Endothelial cell of umbilical vein (primary cell): ENCODE measurements around the gene ASXL1. TPM values are rescaled to one million over a fixed set of nuclear protein-coding genes. Genes with fewer than 3 reads are reported as not detected.

Source experiments
- BruUV-seq: library from RNA; stranded (reverse); fragments of 400-500 nt; replicated peaks from 2 replicates; lab custom pipeline; 2021; lab: Mats Ljungman, UMichigan
- CTCF ChIA-PET: fragments of 300-600, 350-600 bp; sonication (Branson Sonifier 250); formaldehyde crosslinking; loops from one replicate; lab custom pipeline; 2021; ENCODE audit warnings: antibody characterized with exemption, inconsistent platforms; lab: Charles Lee
- POLR2A ChIA-PET: fragments of 300-600, 350-600 bp; sonication (Branson Sonifier 250); formaldehyde crosslinking; loops from one replicate; lab custom pipeline; 2021; ENCODE audit warnings: antibody characterized with exemption, inconsistent platforms; lab: Charles Lee
- DNase-seq: peaks from one replicate; pipeline ENCODE4 v3.0.0-alpha.2; 2011; ENCODE audit warnings: low read depth, low spot score
- FAIRE-seq: peaks from 2 replicates; lab custom pipeline; 2011; peaks lifted over from hg19 to GRCh38; lab: Jason Lieb, UNC
- H2AFZ ChIP-seq: 2 replicates; pipeline ENCODE4 v1.6.0; 2012; ENCODE audit warnings: low read depth, low read length, control low read depth, inconsistent platforms
- H3K27ac ChIP-seq: 2 replicates; pipeline ENCODE4 v1.5.1; 2011; ENCODE audit warnings: low read depth, mild to moderate bottlenecking, control low read depth, low read length, moderate library complexity; ENCODE audit not compliant: insufficient read depth
- H3K27me3 ChIP-seq, 2 experiments: 2 replicates each; pipeline versions ENCODE4 v1.6.0 to v1.6.1; 2011; ENCODE audit warnings: low read length in 2 of 2, mixed read lengths in 1 of 2; ENCODE audit not compliant: control insufficient read depth in 2 of 2, insufficient read depth in 2 of 2
- H3K36me3 ChIP-seq, 2 experiments: 2 replicates in 1 of 2; 3 replicates in 1 of 2; pipeline ENCODE4 v1.5.1; 2011; ENCODE audit warnings: low read length in 2 of 2, mild to moderate bottlenecking in 1 of 2, moderate library complexity in 1 of 2; ENCODE audit not compliant: control insufficient read depth in 2 of 2, insufficient read depth in 2 of 2; ENCODE audit errors: extremely low read depth in 1 of 2
- H3K4me1 ChIP-seq: 3 replicates; pipeline ENCODE4 v1.5.1; 2011; ENCODE audit warnings: mild to moderate bottlenecking, low read length; ENCODE audit not compliant: control insufficient read depth, insufficient read depth; ENCODE audit errors: extremely low read depth
- H3K4me2 ChIP-seq: 2 replicates; pipeline ENCODE4 v1.6.1; 2011; ENCODE audit warnings: low read length, control low read depth, mixed read lengths; ENCODE audit not compliant: insufficient read depth
- H3K4me3 ChIP-seq, 3 experiments: fragments of 200-600 bp in 1 of 3; sonication (generic), shearing (Covaris generic) in 1 of 3; replicated peaks in 1 of 3; 2 replicates each; pipeline ENCODE4 v1.5.1; 2011 to 2016; ENCODE audit warnings: control low read depth in 3 of 3, low read length in 3 of 3, mild to moderate bottlenecking in 2 of 3, inconsistent platforms in 1 of 3, low read depth in 1 of 3, moderate library complexity in 1 of 3; ENCODE audit not compliant: insufficient read depth in 1 of 3
- H3K79me2 ChIP-seq: 2 replicates; pipeline ENCODE4 v1.6.0; 2012; ENCODE audit warnings: low read length, inconsistent platforms; ENCODE audit not compliant: control insufficient read depth, insufficient read depth
- H3K9ac ChIP-seq: replicated peaks from 2 replicates; pipeline ENCODE3; 2011; ENCODE audit warnings: low read length, control low read depth; ENCODE audit not compliant: insufficient read depth; ENCODE audit errors: extremely low read depth
- H3K9me1 ChIP-seq: replicated peaks from 3 replicates; pipeline ENCODE4 v1.6.0; 2011; ENCODE audit warnings: mild to moderate bottlenecking, low read length; ENCODE audit not compliant: control insufficient read depth, insufficient read depth; ENCODE audit errors: extremely low read depth
- H3K9me3 ChIP-seq: replicated peaks from 2 replicates; pipeline ENCODE4 v1.5.1; 2012; ENCODE audit warnings: low read length, inconsistent platforms; ENCODE audit not compliant: control insufficient read depth, insufficient read depth
- H4K20me1 ChIP-seq: replicated peaks from 2 replicates; pipeline ENCODE3; 2011; ENCODE audit warnings: mild to moderate bottlenecking, low read length; ENCODE audit not compliant: control insufficient read depth, insufficient read depth; ENCODE audit errors: extremely low read depth
- CTCF ChIP-seq, 2 donors: IDR thresholded peaks; 1 replicate in 1 of 2; 2 replicates in 1 of 2; pipeline ENCODE4 v1.5.1; 2011; ENCODE audit warnings: low read length in 2 of 2, mild to moderate bottlenecking in 2 of 2, moderate library complexity in 2 of 2, control low read depth in 1 of 2, inconsistent platforms in 1 of 2, low read depth in 1 of 2; ENCODE audit not compliant: insufficient read depth in 1 of 2; ENCODE audit errors: extremely low read depth in 1 of 2
- EZH2 ChIP-seq: IDR thresholded peaks from 2 replicates; pipeline ENCODE4 v1.6.1; 2012; ENCODE audit warnings: borderline replicate concordance, low read depth, mild to moderate bottlenecking, moderate library complexity, low read length, inconsistent platforms; ENCODE audit not compliant: severe bottlenecking
- FOS ChIP-seq: IDR thresholded peaks from 2 replicates; pipeline ENCODE4 v1.6.1; 2011; ENCODE audit warnings: mild to moderate bottlenecking, low read length, moderate library complexity, borderline replicate concordance; ENCODE audit not compliant: insufficient read depth
- GATA2 ChIP-seq: IDR thresholded peaks from 2 replicates; pipeline ENCODE4 v1.7.0; 2011; ENCODE audit warnings: low read depth, mild to moderate bottlenecking, moderate library complexity, mixed read lengths, low read length; ENCODE audit not compliant: insufficient read length, insufficient read depth
- JUN ChIP-seq: IDR thresholded peaks from 2 replicates; pipeline ENCODE4 v1.6.1; 2011; ENCODE audit warnings: borderline replicate concordance, low read depth; ENCODE audit not compliant: insufficient read length, insufficient read depth
- MAX ChIP-seq: IDR thresholded peaks from 2 replicates; pipeline ENCODE4 v1.6.1; 2011; ENCODE audit not compliant: insufficient read depth, insufficient read length
- MYC ChIP-seq: IDR thresholded peaks from one replicate; pipeline ENCODE4 v1.6.1; 2011; ENCODE audit warnings: mild to moderate bottlenecking, low read depth, low read length
- POLR2A ChIP-seq: IDR thresholded peaks from 2 replicates; pipeline ENCODE4 v1.6.1; 2012; ENCODE audit warnings: low read depth, mild to moderate bottlenecking, control low read depth, low read length
- POLR2AphosphoS5 ChIP-seq: IDR thresholded peaks from 2 replicates; pipeline ENCODE4 v1.6.1; 2012; ENCODE audit warnings: low read depth, mild to moderate bottlenecking, control low read depth, low read length, moderate library complexity; ENCODE audit not compliant: insufficient read depth
- dilution Hi-C: fragments of 300-500 bp; cut with MboI; formaldehyde crosslinking; loops from one replicate; pipeline ENCODE4 v1.15.0; 2019; ENCODE audit warnings: low sequenced_read_pairs; ENCODE audit not compliant: extremely low pct_ligation_motif_present
- intact Hi-C: fragments of 100-400 bp; cut with micrococcal nuclease; formaldehyde crosslinking; loops from one replicate; pipeline ENCODE4 v1.10.0; 2022
- polyA plus RNA-seq, 4 experiments: library from polyadenylated mRNA; depleted of rRNA in 3 of 4; stranded (reverse) in 3 of 4; unstranded in 1 of 4; fragments of >200 nt; gene quantifications; 2 replicates each; pipeline versions ENCODE4 v1.2.1 to v1.2.3, GENCODE V29; 2011 to 2012; ENCODE audit warnings: missing spikeins in 1 of 4
- total RNA-seq: library from RNA; stranded (reverse); gene quantifications from 2 replicates; pipeline ENCODE4 v1.2.3, GENCODE V29; 2021

Gene ASXL1
- total and polyA plus RNA-seq, 2 donors (not counting 3 experiments of a cell fraction or from before 2014, with no cell fraction given): 45.4 to 101 TPM

GRCh38 chr20:32314768-32315167 lies 43.4 kb upstream of the ASXL1 start:
- BruUV-seq: no TSS peak
- intact Hi-C loops: loop anchor here (2.0 kb wide), 1 partner anchor 38 kb away; the partner anchor contains the start of gene KIF3B
- dilution Hi-C loops: no loop called here
- CTCF ChIA-PET: no interaction called here
- peaks cover under 1 to 21% of the 10 kb centered on the region in 2 experiments for H3K36me3 ChIP-seq
- H3K9me3 ChIP-seq: no peaks in the 10 kb centered on the region
- H3K27me3 ChIP-seq: no peaks in the 10 kb centered on the region
- H2AFZ ChIP-seq: no peak overlapping the region
- FAIRE-seq: no peak
- H3K79me2 ChIP-seq: no peaks in the 10 kb centered on the region
- TF ChIP-seq MYC: no peak
- TF ChIP-seq POLR2A: no peak
- no peak for TF ChIP-seq JUN
- TF ChIP-seq CTCF (IDR thresholded peaks at IDR 0.05; ENCODE audit: extremely low read depth in 1 of 2, insufficient read depth in 1 of 2, low read depth in 1 of 2, low read length in 2 of 2): no peak
- TF ChIP-seq MAX: no peak
- no peak for TF ChIP-seq EZH2
- no peak for TF ChIP-seq FOS
- no peak for TF ChIP-seq GATA2
- no peak for TF ChIP-seq POLR2AphosphoS5
- H3K4me3 ChIP-seq: no peak overlapping the region
- no peak overlapping the region for H3K4me2 ChIP-seq
- H3K27ac ChIP-seq: no peak overlapping the region
- POLR2A ChIA-PET: no interaction called here
- no peaks in the 10 kb centered on the region for H4K20me1 ChIP-seq
- no peak for DNase-seq
- no peak overlapping the region for H3K9ac ChIP-seq
- H3K9me1 ChIP-seq: no peaks in the 10 kb centered on the region
- H3K4me1 ChIP-seq: peaks cover 3% of the 10 kb centered on the region
